Activated CD8-positive, alpha-beta memory T cell treated with anti-CD3 and anti-CD28 coated beads, Interleukin-2, amount 50 U/mL, for 24 hours (primary cell): ENCODE measurements around the gene SDF2L1.
"Not testable (repeated sequence)": the region's sequence is repeated elsewhere in the genome, so short reads cannot be mapped to it uniquely, and the experiment has no call there.

Experiments
- DNase-seq: peaks from one replicate; pipeline ENCODE4 v3.0.0-alpha.2; 2020; ENCODE audit errors: extremely low read depth

Gene SDF2L1

GRCh38 chr22:21661991-21662390, 19.9 kb downstream of the SDF2L1 start:
- no peak for DNase-seq

- DNase-seq, result no peak
These were observed 21.6 kb downstream of the SDF2L1 start for GRCh38 chr22:21663738-21664137.

- DNase-seq, result no peak
These were observed 23.1 kb downstream of the SDF2L1 start for GRCh38 chr22:21665047-21665851.

GRCh38 chr22:21666786-21667185, 24.7 kb downstream of the SDF2L1 start:
- no peak for DNase-seq

DNA sequence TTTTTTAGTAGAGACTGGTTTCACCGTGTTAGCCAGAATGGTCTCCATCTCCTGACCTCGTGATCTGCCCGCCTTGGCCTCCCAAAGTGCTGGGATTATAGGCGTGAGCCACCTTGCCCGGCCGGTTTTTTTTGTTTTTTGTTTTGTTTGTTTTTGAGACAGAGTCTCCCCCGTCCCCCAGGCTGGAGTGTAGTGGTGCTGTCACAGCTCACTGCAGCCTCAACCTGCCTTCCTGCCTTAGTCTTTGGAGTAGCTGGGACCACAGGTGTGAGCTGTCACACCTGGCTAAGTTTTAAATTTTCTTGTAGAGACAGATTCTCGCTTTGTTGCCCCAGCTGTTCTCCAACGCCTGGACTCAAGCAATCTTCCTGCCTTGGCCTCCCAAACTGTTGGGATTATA, 26.9 kb downstream of the SDF2L1 start:
- no peak for DNase-seq

- DNase-seq, result no peak
These were observed 30.1 kb downstream of the SDF2L1 start for GRCh38 chr22:21672107-21672629.

DNA sequence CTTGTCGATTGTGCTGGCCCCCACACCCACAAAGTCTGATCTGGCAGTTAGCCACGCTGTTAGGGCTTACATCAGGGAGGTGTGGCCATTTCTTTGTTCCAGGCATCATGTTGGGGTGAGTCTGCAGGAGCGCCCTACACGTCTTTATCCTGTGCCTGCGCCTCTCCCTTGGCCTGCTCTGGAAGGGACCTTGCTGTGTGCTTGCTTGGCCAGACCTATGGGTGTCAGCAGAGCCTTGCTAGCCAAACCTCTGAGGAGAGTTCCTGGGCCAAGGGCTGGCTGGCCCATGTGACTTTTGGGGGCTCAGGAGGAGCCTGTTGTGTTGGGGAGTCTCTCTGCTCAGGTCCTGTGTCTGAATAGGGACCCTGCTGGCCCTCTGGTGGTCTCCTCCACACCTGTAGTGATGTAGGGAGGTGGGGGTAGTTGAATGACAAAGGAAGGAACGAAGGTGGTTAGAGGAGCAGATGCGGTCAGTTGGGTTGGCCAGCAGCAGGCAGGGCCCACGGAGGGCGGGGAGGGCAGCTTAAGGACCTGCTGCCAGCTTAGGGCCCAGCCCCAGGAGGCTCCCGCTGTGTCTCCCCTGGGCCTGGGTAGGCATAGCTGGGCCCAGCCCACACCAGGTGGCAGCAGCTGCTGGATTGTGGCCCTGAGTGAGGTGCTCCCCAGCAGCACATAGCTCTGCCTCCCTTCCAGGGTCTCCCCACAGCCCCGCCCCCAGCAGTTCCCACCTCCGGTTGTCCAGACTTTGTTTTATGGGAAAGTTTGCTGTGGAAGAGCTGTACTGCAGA, 31.6 kb downstream of the SDF2L1 start:
- DNase-seq, result no peak

GRCh38 chr22:21674638-21675245, 32.6 kb downstream of the SDF2L1 start:
- no peak for DNase-seq

DNA sequence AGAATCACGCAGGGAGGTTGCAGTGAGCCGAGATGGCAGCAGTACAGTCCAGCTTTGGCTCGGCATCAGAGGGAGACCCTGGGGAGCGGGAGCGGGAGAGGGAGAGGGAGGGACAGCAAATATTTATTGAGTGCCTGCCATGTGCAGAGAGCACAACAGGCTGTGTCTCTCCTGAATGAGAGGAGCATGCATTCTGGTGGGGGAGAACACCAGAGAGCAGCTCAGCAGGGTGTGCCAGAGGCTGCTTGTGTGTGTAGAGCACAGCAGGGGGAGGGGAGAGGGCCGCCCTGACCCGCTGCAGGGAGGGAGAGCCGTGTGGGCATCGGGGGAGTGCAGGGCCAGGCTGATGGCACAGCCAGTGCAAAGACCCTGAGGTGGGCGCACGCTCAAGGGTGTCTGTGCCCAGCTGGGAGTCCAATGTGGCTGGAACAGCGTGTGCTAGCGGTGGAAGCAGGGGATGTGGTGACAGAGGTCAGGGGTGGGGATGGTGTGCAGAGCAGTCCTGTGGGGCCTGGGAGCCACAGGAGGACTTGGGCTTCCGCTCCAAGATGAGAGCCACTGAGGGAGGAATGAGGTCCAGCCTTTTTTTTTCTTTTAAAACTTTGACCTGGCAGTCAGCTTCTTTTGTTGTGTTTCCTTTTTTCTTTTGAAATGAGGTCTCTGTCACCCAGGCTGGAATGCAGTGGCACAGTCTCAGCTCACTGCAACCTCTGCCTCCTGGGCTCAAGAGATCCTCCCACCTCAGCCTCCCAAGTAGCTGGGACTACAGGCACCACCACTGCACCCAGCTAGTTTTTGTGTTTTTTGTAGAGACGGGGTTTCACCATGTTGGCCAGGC, 35.7 kb downstream of the SDF2L1 start:
- no peak for DNase-seq

- not testable (repeated sequence) for DNase-seq
These were observed 36.7 kb downstream of the SDF2L1 start for GRCh38 chr22:21678842-21679241.

DNA sequence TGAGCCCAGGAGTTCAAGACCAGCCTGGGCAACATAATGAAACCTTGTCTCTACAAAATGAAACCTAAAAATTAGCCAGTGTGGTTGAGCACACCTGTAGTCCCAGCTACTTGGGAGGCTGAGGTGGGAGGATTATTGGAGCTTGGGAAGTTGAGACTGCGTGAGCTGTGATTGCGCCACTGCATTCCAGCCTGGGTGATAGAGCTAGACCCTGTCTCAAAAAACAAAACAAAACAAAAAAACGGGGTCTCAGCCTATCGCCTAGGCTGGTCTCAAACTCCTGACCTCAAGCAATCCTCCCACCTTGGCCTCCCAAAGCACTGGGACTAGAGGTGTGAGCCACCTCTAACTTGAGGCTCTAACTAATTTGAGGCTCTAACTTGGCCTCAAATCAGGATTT, 37.3 kb downstream of the SDF2L1 start:
- DNase-seq, result no peak

- DNase-seq, result no peak
These were observed 38.9 kb downstream of the SDF2L1 start for GRCh38 chr22:21680830-21681565.

DNA sequence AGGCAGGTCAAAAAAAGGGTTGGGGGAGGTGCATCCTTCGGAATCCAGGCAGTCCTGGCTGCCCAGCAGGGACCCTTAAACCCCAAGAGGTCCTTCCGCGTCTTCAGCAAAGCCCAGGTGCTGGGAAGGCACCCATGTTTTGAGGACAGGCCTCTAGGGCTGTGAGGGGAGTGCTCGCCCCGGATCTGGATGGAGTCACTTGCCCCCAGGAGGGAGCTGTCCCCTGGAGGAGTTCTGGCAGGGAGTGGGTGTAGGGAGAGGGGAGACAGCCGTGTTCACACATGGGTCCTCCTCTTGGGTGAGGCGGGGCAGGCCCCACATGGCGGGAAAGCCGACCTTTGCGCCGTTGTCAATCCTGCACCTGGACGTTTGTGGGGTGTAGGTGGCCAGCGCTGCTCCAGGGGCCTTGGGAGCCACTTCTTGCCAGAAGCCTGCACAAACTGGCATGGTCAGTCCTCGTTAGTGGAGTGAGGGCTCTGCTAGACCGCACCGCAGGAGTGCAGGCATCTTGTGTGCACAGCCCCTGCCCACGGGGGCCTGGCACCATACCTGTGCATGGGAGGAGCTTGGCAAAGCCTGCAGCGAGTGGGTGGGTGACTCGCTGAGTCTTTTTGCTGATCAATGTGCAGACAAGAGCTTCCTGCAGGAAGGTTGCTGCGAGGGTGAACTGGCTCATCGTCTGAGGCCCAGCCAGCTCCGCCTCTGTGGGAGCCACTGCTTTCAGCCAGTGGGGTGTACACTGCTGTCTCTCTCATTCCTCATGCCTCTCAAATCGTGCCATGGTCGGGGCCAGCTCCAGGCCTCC, 39.7 kb downstream of the SDF2L1 start:
- DNase-seq, result no peak

- DNase-seq, result no peak
These were observed 40.5 kb downstream of the SDF2L1 start for GRCh38 chr22:21682385-21683175.

DNA sequence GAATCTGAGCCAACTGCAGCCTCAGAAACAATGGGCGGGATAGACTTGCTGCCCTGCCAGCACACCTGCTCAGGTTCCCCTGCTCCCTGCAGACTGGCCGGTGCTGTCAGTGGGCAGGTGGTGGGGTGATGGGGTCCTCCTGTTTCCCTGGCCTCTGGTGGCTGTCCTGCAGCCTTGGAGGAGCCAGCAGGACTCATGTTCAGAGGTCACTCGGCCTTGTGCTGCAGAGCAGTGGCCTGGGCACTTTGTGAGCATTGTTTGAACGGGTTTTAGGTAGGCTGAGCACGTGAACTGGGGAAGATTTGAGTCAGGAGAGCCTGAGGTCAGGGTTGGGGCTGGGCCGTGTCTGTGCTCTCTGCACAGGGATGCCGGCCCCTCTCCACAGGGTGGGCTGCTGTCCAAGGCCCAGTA, 41.3 kb downstream of the SDF2L1 start:
- DNase-seq, result no peak

DNA sequence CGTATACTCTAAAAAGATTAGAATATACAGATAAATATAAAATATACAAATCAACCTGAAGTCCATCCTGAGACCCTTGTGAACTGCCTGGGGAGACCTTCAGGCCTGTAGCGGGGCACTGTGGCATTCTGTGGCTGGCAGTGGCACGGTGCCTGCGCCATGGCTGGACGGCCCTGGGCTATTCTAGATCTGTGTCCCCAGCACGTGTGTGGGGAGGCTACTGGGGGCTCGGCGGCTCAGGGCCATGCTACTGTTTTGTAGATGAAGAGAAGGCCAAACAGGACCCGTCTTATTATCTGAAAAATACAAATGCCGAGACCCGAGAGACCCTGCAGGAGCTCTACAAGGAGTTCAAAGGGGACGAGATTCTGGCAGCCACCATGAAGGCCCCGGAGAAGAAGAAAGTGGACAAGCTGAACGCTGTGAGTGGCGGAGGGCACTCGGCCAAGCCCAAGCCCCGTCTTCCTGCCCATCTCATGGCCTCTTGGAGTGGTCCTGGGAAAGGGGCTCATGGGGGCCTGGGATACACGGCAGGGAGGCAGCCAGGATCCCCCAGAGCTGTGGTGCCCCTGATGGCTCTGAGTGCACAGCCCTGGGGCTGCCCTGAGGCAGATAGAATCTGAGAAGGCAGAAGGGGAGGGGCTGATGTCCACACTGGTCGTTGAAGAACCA, 42.5 kb downstream of the SDF2L1 start:
- no peak for DNase-seq

GRCh38 chr22:21685164-21685513, 43.0 kb downstream of the SDF2L1 start:
- no peak for DNase-seq

DNA sequence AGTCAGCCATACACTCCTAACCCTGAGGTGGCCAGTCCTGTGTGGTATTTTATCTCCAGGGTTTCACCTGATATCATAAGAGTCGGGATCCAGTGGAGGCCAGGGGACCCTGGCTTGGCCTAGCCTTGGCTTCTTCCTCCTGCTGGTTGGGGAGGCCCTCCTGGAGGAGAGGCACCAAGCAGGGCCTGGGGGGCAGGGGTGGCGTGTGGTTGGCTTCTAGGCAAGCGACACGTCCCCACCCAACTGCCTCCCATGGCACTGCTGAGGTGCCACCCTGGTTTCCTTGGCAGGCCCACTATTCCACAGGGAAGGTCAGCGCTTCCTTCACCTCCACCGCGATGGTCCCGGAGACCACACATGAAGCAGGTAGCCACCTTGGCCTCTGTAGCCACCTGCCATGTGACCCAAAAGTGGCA, 44.1 kb downstream of the SDF2L1 start:
- DNase-seq, result no peak
